GM10266 (cell line): ENCODE results near the gene TTLL1.

ENCODE experiments used
- DNase-seq: peaks from one replicate; pipeline ENCODE4 v3.0.0; 2012; ENCODE audit errors: extremely low spot score
- TF ChIP-seq, protein P1 (sequence below): IDR thresholded peaks from 2 replicates; pipeline ENCODE4 v1.5.1; 2012; ENCODE audit warnings: mild to moderate bottlenecking, low read depth; ENCODE audit not compliant: control insufficient read depth, insufficient read depth; ENCODE audit errors: missing control alignments

Gene TTLL1

DNA sequence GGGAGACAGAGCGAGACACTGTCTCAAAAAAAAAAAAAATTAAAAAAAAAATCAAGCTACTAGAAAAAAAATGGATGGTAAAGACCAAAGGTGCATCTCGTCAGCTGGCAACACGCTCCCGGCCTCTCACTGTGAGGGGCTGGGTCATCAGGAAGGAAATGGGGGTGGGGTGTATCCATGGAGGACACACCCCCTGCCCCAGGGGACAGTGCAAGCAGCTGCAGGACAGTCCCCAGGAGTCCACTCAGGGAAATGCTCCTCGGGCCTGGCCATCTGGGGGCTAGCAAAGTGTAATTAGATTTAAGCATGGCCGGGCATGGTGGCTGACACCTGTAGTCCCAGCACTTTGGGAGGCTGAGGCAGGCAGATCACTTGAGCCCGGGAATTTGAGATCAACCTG lies 23.1 kb downstream of the TTLL1 start:
- no peak for DNase-seq
- TF ChIP-seq, protein P1, sequence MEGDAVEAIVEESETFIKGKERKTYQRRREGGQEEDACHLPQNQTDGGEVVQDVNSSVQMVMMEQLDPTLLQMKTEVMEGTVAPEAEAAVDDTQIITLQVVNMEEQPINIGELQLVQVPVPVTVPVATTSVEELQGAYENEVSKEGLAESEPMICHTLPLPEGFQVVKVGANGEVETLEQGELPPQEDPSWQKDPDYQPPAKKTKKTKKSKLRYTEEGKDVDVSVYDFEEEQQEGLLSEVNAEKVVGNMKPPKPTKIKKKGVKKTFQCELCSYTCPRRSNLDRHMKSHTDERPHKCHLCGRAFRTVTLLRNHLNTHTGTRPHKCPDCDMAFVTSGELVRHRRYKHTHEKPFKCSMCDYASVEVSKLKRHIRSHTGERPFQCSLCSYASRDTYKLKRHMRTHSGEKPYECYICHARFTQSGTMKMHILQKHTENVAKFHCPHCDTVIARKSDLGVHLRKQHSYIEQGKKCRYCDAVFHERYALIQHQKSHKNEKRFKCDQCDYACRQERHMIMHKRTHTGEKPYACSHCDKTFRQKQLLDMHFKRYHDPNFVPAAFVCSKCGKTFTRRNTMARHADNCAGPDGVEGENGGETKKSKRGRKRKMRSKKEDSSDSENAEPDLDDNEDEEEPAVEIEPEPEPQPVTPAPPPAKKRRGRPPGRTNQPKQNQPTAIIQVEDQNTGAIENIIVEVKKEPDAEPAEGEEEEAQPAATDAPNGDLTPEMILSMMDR: no peak

GRCh38 chr22:43060183-43060582 lies 29.0 kb downstream of the TTLL1 start:
- TF ChIP-seq, protein P1: peak; percentile 54
- peak; percentile 47 for DNase-seq

- TF ChIP-seq, protein P1: no peak
- no peak for DNase-seq
Measured at GRCh38 chr22:43057641-43058040, 31.6 kb downstream of the TTLL1 start.

GRCh38 chr22:43053176-43053575 lies 36.0 kb downstream of the TTLL1 start:
- no peak for DNase-seq
- TF ChIP-seq, protein P1: peak; percentile 1

- no peak for DNase-seq
- TF ChIP-seq, protein P1: no peak
Measured at GRCh38 chr22:43050995-43051394, 38.2 kb downstream of the TTLL1 start.

DNA sequence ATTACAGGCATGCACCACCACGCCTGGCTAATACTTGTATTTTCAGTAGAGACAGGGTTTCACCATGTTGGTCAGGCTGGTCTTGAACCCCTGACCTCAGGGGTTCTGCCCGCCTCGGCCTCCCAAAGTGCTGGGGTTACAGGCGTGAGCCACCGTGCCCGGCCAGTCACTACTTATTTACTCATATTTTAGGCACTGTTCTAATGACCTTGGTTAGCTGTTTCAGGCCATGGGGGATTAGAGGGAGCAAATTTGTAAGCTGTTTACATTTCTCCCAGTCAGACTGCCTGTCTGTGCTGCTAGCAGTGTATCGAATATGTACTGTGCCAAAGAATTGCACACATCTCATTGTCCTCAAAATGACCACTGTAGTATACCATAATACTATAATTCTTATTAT lies 41.6 kb downstream of the TTLL1 start:
- no peak for DNase-seq
- TF ChIP-seq, protein P1: no peak

GRCh38 chr22:43044290-43044712 lies 44.9 kb downstream of the TTLL1 start:
- TF ChIP-seq, protein P1: no peak
- DNase-seq: no peak
